Activated CD4-positive, alpha-beta T cell treated with anti-CD3 and anti-CD28 coated beads for 24 hours (primary cell): ENCODE measurements around the gene FGR.

Experiments used
- DNase-seq, 2 donors: peaks; one replicate each; pipeline ENCODE4 v3.0.0-alpha.2; 2020; ENCODE audit warnings: low read depth in 2 of 2

FGR gene

DNA sequence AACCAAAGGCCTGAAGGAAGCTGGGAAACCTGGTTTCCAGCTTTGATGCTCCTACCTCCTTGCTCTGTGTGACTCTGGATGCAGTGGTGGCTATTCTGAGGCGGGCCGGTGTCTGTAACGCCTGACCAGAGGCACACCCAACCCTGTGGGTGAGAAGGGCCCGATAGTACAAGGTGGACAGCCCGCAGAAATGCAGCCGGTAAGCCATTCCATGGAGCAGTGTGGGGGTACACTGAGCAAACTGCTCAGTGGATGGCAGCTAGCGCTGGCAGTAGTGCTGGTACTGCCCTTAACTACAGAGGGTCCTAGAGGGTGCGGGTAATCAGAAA is 67.0 kb downstream of the FGR start:
- DNase-seq: no peak

DNA sequence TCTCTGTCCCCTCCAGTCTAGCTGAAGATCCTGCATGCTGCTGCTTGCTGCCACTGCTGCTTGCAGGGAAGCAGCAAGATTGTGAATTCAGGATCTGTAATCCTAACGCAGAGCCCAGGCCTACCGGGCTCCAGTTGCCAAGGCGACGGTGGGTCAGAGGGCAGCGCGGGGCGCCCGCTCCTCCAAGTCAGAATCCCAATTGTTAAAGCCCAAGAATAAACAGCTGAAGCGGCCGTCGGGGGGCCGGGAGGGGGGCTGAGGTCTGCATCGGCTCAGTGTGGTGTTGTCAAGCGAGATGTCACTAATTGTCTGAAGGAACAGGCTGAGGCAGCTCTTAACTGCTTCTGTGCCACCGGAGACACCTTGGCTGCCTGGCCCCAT is 67.8 kb downstream of the FGR start:
- no peak for DNase-seq

DNA sequence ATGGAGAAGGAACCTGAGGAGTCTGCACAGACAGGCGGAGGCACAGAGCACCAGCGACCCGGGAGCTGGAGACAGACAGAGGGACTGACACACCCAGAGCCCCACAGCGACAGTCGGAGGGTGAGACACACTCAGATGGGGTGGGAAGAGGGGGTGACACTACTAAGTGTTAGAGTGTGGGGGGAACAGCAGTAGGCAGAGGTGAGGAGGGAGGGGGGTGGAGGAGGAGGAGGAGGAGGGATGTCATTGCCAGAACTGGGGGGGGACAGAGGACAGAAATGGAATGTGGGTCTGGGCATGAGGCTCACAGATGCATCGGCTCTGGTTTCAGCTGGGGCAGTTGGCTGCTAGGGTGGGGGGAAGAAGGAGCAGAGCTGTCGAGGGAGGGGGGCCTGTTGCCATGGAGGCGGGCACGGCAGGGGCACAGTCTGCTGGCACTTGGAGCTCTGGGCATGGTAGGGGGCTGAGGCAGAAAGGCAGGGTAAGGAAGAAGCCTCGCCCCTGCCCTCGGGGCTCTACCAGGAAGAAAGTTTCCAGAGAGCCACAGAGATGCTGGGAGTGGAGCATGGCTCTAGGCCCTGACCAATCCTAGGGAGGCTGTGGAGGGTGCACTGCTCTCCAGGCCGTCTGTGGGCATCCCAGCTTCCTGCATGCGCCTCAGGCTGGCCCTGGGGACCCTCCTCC is 68.4 kb downstream of the FGR start:
- no peak for DNase-seq

DNA sequence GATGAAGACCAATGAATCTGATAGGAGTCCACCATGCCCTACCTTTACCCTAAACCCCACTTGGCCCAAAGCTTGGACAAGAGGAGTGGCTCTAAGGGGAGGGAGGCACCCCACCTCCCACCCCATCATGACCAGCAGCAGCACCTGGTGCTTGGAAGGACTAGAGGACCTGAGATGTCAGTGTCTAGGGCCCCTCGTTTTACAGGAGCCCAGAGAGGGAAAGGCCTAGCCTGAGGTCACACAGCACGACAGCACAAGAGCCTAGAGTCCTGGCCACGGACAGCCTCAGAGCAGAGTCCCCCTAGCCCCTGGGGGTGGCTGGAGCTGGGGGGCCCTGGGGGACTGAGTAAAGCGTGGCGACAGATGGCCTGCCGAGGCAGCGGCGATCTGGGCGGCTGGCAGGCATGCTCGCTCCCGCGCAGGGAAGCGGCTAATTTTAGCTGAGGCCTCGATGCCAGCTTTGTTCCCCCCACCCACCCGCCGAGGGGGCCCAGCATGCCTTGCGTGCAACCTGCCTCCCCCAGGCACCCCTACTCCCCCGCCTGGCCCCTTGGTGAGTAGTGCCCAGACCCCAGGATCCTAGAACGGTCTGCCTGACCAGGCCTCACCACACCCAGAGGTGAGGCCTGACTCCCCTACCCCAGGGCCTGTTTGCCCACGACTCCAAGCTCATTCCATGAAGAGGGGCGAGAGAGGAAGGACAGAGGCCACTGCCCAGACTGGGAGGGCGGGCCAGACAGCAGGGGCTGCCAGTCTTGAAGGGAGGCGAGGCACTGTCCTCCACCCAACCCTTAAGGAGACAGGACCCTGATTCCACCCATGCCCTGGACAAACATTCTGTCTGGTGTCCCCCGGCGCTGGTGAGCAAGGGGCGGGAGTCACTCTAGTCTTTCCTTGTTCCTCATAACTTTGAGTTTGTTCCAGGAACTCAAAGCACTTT is 70.0 kb downstream of the FGR start:
- DNase-seq: no peak

DNA sequence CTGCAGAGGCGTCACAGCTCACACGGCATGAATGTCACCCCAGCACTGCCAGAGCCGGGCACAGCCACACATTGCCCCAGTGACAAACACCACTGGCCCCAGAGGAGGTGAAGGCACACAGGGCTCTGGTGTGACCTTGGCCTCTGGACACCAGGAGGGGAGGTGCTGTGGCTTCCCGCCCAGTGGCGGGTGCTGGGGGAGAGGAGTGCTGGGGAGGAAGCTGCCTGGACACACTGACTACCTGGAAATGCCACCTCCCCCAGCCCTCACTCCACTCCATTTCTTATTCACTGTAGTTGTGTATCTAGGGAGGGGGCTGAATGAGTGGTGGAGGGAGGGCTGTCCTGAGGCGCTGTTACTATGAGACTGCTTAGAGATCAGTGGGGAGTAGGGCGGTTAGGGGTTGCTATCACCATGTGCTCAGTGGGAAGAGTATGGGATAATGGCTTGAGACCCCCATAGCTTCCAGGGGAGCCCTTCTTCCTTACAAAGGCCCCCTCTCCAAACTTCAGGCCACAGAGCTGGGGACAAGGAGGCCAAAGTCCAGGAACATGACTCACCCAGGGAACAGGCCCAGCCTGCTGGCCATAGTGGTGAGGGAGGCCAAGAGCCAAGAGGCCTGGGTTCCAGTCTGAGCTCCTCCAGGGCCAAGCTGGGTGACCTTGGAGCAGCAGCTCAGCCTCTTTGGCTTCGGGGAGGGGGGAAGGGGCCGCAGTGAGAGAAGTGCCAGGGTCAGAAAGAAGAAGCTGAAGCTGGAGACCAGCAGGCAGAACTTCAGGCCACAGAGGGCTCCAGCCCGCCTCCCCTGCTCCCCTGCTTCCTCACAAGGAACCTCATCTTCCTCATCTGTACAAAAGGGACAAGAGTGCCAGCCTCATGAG is 71.2 kb downstream of the FGR start:
- DNase-seq: no peak

DNA sequence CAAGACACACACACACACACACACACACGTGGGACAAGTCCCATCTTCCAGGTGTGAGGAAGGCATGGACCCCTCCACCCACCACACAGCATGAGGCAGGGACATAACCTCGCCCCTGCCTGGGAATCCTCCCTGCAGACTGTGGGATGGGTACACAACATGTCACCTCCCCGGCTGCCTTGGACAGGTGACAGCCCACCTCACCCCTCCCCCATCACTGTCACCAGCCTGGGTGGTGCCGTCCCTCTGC is 71.7 kb downstream of the FGR start:
- no peak for DNase-seq

DNA sequence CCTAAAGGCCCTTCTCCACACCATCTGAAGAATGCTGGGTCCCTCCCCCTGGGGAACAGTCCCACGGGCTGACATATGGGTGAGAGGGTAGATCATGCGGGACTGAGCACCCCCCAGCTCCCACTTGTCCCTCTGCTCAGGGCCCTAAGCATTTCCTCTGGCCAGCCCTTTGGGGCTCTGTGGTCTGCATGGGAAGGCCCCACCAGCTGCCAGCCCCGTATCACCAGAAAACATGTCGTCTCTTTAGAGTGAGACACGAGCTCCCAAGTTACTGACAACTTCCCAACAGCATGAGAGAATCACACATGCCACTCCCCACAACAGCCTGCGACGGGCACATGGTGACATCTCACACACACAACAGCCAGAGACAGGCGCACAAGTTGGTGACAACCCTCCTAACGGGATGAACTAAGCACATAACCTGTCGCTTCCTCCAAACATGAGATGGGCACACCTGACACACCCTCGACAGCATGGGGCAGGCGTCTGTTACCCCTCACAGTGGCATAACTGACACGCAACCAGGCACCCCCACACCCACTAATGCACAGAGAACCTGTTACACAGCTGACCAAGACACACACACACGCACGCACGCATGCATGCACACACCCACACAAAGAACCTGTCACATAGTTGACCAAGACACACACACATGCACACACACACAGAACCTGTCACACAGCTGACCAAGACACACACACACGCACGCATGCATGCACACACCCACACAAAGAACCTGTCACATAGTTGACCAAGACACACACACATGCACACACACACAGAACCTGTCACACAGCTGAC is 72.2 kb downstream of the FGR start:
- DNase-seq: no peak
